HCT116 (cell line): ENCODE data around the gene PRKN. TPM values are rescaled to one million over a fixed set of nuclear protein-coding genes. Genes with fewer than 3 reads are reported as not detected.

Source experiments
- ATAC-seq: fragments of 200-7000 bp; cut with Tn5 transposase; 2 replicates; pipeline ENCODE4 v1.9.1; 2020; ENCODE audit warnings: mild to moderate bottlenecking, moderate library complexity
- BruUV-seq: library from RNA; stranded (reverse); fragments of 400-500 nt; replicated peaks from 2 replicates; lab custom pipeline; 2021; lab: Mats Ljungman, UMichigan
- CTCF ChIA-PET: fragments of 300-600 bp; sonication (Branson Sonifier 250); formaldehyde crosslinking; loops from one replicate; lab custom pipeline; 2021; ENCODE audit warnings: antibody characterized with exemption; lab: Charles Lee
- POLR2A ChIA-PET: fragments of 300-600, 350-600 bp; sonication (Branson Sonifier 250); formaldehyde crosslinking; loops from one replicate; lab custom pipeline; 2021; ENCODE audit warnings: antibody characterized with exemption; lab: Charles Lee
- RAD21 ChIA-PET, 2 experiments: fragments of 300-600 bp; sonication (Branson Sonifier 250); formaldehyde crosslinking; loops; one replicate each; lab custom pipeline; 2023; ENCODE audit warnings: low total read pairs in 2 of 2; ENCODE audit not compliant: uncharacterized antibody in 2 of 2, unreplicated experiment in 2 of 2, low non-redundant PET in 1 of 2; lab: Charles Lee
- DNase-seq: peaks from one replicate; pipeline ENCODE4 v3.0.0-alpha.2; 2010; ENCODE audit warnings: low read depth, low spot score
- H2AFZ ChIP-seq: fragments of 200-600 bp; shearing (Covaris generic), sonication (generic); 2 replicates; pipeline ENCODE4 v1.6.1; 2017; ENCODE audit warnings: low read depth, mixed run types, mixed read lengths, antibody characterized with exemption, low read length; ENCODE audit not compliant: poor library complexity, severe bottlenecking
- H3K27ac ChIP-seq: 2 replicates; pipeline ENCODE4 v1.5.1; 2012; ENCODE audit warnings: low read depth, low read length
- H3K27me3 ChIP-seq: fragments of 200-600 bp; sonication (generic); 2 replicates; pipeline ENCODE4 v1.6.1; 2016; ENCODE audit warnings: mixed run types, low read length, mixed read lengths; ENCODE audit not compliant: insufficient read depth
- H3K36me3 ChIP-seq, 2 experiments: fragments of 200-500 bp in 1 of 2; fragments of 200-600 bp in 1 of 2; sonication (Bioruptor generic) in 1 of 2; sonication (generic) in 1 of 2; 2 replicates each; pipeline versions ENCODE4 v1.5.1 to v1.6.1; 2014 to 2016; ENCODE audit warnings: low read length in 2 of 2, inconsistent platforms in 1 of 2, mixed read lengths in 1 of 2, mixed run types in 1 of 2; ENCODE audit not compliant: insufficient read depth in 2 of 2, control insufficient read depth in 1 of 2
- H3K4me1 ChIP-seq, 2 experiments: fragments of 200-600 bp in 1 of 2; sonication (generic) in 1 of 2; 2 replicates each; pipeline versions ENCODE4 v1.5.1 to v1.6.1; 2012 to 2017; ENCODE audit warnings: low read length in 2 of 2, inconsistent platforms in 1 of 2, mild to moderate bottlenecking in 1 of 2, mixed read lengths in 1 of 2, mixed run types in 1 of 2, moderate library complexity in 1 of 2; ENCODE audit not compliant: insufficient read depth in 2 of 2, control insufficient read depth in 1 of 2
- H3K4me2 ChIP-seq: fragments of 200-600 bp; sonication (generic); 2 replicates; pipeline ENCODE4 v1.6.1; 2017; ENCODE audit warnings: mixed run types, low read length, mixed read lengths
- H3K4me3 ChIP-seq, 2 experiments: fragments of 200-600 bp in 1 of 2; sonication (generic) in 1 of 2; replicated peaks in 1 of 2; 2 replicates each; pipeline ENCODE4 v1.5.1; 2011 to 2016; ENCODE audit warnings: low read length in 2 of 2, control low read depth in 1 of 2, low read depth in 1 of 2, mild to moderate bottlenecking in 1 of 2, mixed read lengths in 1 of 2, mixed run types in 1 of 2
- H3K79me2 ChIP-seq: fragments of 200-600 bp; sonication (generic); 2 replicates; pipeline ENCODE4 v1.6.1; 2017; ENCODE audit warnings: mild to moderate bottlenecking, mixed run types, low read length, moderate library complexity, mixed read lengths; ENCODE audit not compliant: insufficient read depth
- H3K9ac ChIP-seq: fragments of 200-600 bp; sonication (generic); 2 replicates; pipeline ENCODE4 v1.6.1; 2016; ENCODE audit warnings: low read length, mixed read lengths
- H3K9me2 ChIP-seq: fragments of 200-600 bp; sonication (generic), shearing (Covaris generic); 2 replicates; pipeline ENCODE4 v1.6.1; 2017; ENCODE audit warnings: mixed run types, mild to moderate bottlenecking, moderate library complexity; ENCODE audit not compliant: insufficient read depth
- H3K9me3 ChIP-seq, 2 experiments: fragments of 200-500 bp in 1 of 2; fragments of 200-600 bp in 1 of 2; sonication (Bioruptor generic) in 1 of 2; sonication (generic) in 1 of 2; 2 replicates each; pipeline ENCODE4 v1.6.1; 2014 to 2017; ENCODE audit warnings: low read length in 2 of 2, mixed read lengths in 2 of 2, inconsistent platforms in 1 of 2, low read depth in 1 of 2, mild to moderate bottlenecking in 1 of 2, mixed run types in 1 of 2, moderate library complexity in 1 of 2; ENCODE audit not compliant: control insufficient read depth in 1 of 2, insufficient read depth in 1 of 2
- H4K20me1 ChIP-seq: fragments of 200-600 bp; sonication (generic), shearing (Covaris generic); 2 replicates; pipeline ENCODE4 v1.6.1; 2017; ENCODE audit warnings: mixed run types, mild to moderate bottlenecking, moderate library complexity; ENCODE audit not compliant: insufficient read depth
- CBX3 ChIP-seq: IDR thresholded peaks from 2 replicates; pipeline ENCODE4 v1.6.1; 2012; ENCODE audit warnings: low read depth
- ELF1 ChIP-seq: IDR thresholded peaks from 2 replicates; pipeline ENCODE4 v1.6.1; 2012; ENCODE audit warnings: low read depth, borderline replicate concordance
- EZH2 ChIP-seq: fragments of 200-600 bp; sonication (generic); IDR thresholded peaks from 2 replicates; pipeline ENCODE4 v1.6.1; 2017; ENCODE audit warnings: antibody characterized with exemption, mixed run types
- EZH2phosphoT487 ChIP-seq: fragments of 200-600 bp; IDR thresholded peaks from 2 replicates; pipeline ENCODE4 v1.6.1; 2018; ENCODE audit warnings: antibody characterized with exemption, borderline replicate concordance
- FOSL1 ChIP-seq: IDR thresholded peaks from 2 replicates; pipeline ENCODE4 v1.6.1; 2012; ENCODE audit warnings: low read depth
- JUND ChIP-seq: IDR thresholded peaks from 2 replicates; pipeline ENCODE4 v1.6.1; 2012
- POLR2A ChIP-seq: IDR thresholded peaks from 2 replicates; pipeline ENCODE4 v1.7.0; 2011; ENCODE audit warnings: borderline replicate concordance; ENCODE audit not compliant: insufficient read depth, insufficient read length; ENCODE audit errors: extremely low read depth
- POLR2AphosphoS5 ChIP-seq: IDR thresholded peaks from 2 replicates; pipeline ENCODE4 v1.6.1; 2011; ENCODE audit warnings: mild to moderate bottlenecking, low read depth, low read length, moderate library complexity
- SIN3A ChIP-seq: IDR thresholded peaks from 2 replicates; pipeline ENCODE4 v1.6.1; 2012; ENCODE audit warnings: low read depth
- SP1 ChIP-seq: IDR thresholded peaks from 2 replicates; pipeline ENCODE4 v1.6.1; 2012; ENCODE audit warnings: low read depth
- YY1 ChIP-seq: IDR thresholded peaks from 2 replicates; pipeline ENCODE4 v1.6.1; 2011; ENCODE audit warnings: low read length, low read depth, moderate library complexity, mild to moderate bottlenecking; ENCODE audit not compliant: insufficient replicate concordance; ENCODE audit errors: extremely low read depth
- ZFX ChIP-seq: fragments of 450-650 bp; IDR thresholded peaks from 2 replicates; pipeline ENCODE4 v1.6.1; 2017
- ZNF274 ChIP-seq: fragments of 200-500 bp; sonication (Bioruptor generic); IDR thresholded peaks from 2 replicates; pipeline ENCODE4 v1.6.1; 2014; ENCODE audit warnings: mild to moderate bottlenecking, low read depth, low read length, inconsistent platforms
- intact Hi-C: fragments of 100-400 bp; cut with micrococcal nuclease; formaldehyde crosslinking; loops from 2 replicates; pipeline ENCODE4 v1.10.0; 2022
- total RNA-seq: library from RNA; stranded (reverse); gene quantifications from one replicate; pipeline ENCODE4 v1.2.1, GENCODE V29; 2021; ENCODE audit not compliant: unreplicated experiment
- TF ChIP-seq, protein P1 (sequence below): IDR thresholded peaks from 2 replicates; pipeline ENCODE4 v1.6.1; 2011; ENCODE audit warnings: mild to moderate bottlenecking, low read length, moderate library complexity; ENCODE audit not compliant: insufficient replicate concordance; ENCODE audit errors: extremely low read depth
- TF ChIP-seq, protein P2 (sequence below): IDR thresholded peaks from 2 replicates; pipeline ENCODE4 v1.6.1; 2012
- TF ChIP-seq, protein P3 (sequence below), 3 experiments: fragments of 200-600 bp in 1 of 3; sonication (generic) in 1 of 3; IDR thresholded peaks in 2 of 3; conservative IDR thresholded peaks in 1 of 3; 2 replicates each; pipeline ENCODE4 v1.5.1; 2012 to 2017; ENCODE audit warnings: low read depth in 2 of 3, low read length in 2 of 3, antibody characterized with exemption in 1 of 3, borderline replicate concordance in 1 of 3, control low read depth in 1 of 3, mild to moderate bottlenecking in 1 of 3, mixed read lengths in 1 of 3, mixed run types in 1 of 3, moderate library complexity in 1 of 3; ENCODE audit not compliant: insufficient read depth in 1 of 3
- TF ChIP-seq, protein P4 (sequence below): IDR thresholded peaks from 2 replicates; pipeline ENCODE4 v1.6.1; 2012
- TF ChIP-seq, protein P5 (sequence below): IDR thresholded peaks from 2 replicates; pipeline ENCODE4 v1.6.1; 2012; ENCODE audit warnings: low read depth

Gene PRKN
- total RNA-seq, 1 experiment from 2014 or later: 2.6 TPM

DNA sequence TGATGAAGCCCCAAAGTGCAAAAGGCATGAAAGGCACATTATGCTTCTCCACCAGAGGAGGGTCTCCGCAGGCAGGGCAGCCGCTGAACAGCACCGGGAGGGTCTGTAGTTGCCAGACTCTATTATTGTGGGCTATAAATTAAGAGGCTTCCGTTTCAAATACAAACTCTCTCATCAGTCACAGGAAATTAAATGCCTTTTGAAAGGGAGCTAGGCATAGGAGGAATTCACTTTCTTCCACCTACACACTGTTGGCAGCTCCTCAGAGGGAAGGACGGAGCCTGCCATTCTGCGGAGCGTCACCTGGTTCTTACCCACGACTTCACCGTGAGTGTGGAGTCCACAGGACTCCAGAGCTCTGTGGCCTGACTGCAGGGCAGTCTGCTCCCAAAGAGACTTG, 1312.9 kb downstream of the PRKN start:
- RAD21 ChIA-PET: interaction anchor here in 1 of 2 experiments (0.6 kb wide), 1 partner anchor 828 kb away, joined by 6 read pairs; no protein-coding TSS in a partner anchor
- no peak overlapping the region for H2AFZ ChIP-seq
- 0 out of 2 replicates have a peak, but pooled peaks cover 5% of the 10 kb centered on the region for H3K27me3 ChIP-seq
- H3K27ac ChIP-seq: no peak overlapping the region
- H3K4me1 ChIP-seq: no peaks in the 10 kb centered on the region
- H3K9me2 ChIP-seq: no peaks in the 10 kb centered on the region
- DNase-seq (no peak), ATAC-seq (no peak)
- no peak overlapping the region for H3K9ac ChIP-seq
- no peaks in the 10 kb centered on the region for H3K79me2 ChIP-seq
- TF ChIP-seq CBX3: no peak
- TF ChIP-seq FOSL1: no peak
- no peak for TF ChIP-seq POLR2A
- TF ChIP-seq, protein P1, sequence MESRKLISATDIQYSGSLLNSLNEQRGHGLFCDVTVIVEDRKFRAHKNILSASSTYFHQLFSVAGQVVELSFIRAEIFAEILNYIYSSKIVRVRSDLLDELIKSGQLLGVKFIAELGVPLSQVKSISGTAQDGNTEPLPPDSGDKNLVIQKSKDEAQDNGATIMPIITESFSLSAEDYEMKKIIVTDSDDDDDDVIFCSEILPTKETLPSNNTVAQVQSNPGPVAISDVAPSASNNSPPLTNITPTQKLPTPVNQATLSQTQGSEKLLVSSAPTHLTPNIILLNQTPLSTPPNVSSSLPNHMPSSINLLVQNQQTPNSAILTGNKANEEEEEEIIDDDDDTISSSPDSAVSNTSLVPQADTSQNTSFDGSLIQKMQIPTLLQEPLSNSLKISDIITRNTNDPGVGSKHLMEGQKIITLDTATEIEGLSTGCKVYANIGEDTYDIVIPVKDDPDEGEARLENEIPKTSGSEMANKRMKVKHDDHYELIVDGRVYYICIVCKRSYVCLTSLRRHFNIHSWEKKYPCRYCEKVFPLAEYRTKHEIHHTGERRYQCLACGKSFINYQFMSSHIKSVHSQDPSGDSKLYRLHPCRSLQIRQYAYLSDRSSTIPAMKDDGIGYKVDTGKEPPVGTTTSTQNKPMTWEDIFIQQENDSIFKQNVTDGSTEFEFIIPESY: no peak
- TF ChIP-seq ELF1: no peak
- no peak for TF ChIP-seq SIN3A
- no peak for TF ChIP-seq JUND
- TF ChIP-seq ZNF274: no peak
- TF ChIP-seq POLR2AphosphoS5: no peak
- TF ChIP-seq, protein P2, sequence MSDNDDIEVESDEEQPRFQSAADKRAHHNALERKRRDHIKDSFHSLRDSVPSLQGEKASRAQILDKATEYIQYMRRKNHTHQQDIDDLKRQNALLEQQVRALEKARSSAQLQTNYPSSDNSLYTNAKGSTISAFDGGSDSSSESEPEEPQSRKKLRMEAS: no peak
- no peak for TF ChIP-seq EZH2phosphoT487
- TF ChIP-seq, protein P3, sequence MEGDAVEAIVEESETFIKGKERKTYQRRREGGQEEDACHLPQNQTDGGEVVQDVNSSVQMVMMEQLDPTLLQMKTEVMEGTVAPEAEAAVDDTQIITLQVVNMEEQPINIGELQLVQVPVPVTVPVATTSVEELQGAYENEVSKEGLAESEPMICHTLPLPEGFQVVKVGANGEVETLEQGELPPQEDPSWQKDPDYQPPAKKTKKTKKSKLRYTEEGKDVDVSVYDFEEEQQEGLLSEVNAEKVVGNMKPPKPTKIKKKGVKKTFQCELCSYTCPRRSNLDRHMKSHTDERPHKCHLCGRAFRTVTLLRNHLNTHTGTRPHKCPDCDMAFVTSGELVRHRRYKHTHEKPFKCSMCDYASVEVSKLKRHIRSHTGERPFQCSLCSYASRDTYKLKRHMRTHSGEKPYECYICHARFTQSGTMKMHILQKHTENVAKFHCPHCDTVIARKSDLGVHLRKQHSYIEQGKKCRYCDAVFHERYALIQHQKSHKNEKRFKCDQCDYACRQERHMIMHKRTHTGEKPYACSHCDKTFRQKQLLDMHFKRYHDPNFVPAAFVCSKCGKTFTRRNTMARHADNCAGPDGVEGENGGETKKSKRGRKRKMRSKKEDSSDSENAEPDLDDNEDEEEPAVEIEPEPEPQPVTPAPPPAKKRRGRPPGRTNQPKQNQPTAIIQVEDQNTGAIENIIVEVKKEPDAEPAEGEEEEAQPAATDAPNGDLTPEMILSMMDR (IDR thresholded peaks at IDR 0.05 in 2 of 3, conservative IDR thresholded peaks at IDR 0.05 in 1 of 3; ENCODE audit: borderline replicate concordance in 1 of 3, insufficient read depth in 1 of 3, low read depth in 2 of 3, low read length in 2 of 3): no peak
- no peak for TF ChIP-seq EZH2
- TF ChIP-seq SP1: no peak
- no peak for TF ChIP-seq ZFX
- no peak for TF ChIP-seq YY1
- TF ChIP-seq, protein P4, sequence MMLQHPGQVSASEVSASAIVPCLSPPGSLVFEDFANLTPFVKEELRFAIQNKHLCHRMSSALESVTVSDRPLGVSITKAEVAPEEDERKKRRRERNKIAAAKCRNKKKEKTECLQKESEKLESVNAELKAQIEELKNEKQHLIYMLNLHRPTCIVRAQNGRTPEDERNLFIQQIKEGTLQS: no peak
- TF ChIP-seq, protein P5, sequence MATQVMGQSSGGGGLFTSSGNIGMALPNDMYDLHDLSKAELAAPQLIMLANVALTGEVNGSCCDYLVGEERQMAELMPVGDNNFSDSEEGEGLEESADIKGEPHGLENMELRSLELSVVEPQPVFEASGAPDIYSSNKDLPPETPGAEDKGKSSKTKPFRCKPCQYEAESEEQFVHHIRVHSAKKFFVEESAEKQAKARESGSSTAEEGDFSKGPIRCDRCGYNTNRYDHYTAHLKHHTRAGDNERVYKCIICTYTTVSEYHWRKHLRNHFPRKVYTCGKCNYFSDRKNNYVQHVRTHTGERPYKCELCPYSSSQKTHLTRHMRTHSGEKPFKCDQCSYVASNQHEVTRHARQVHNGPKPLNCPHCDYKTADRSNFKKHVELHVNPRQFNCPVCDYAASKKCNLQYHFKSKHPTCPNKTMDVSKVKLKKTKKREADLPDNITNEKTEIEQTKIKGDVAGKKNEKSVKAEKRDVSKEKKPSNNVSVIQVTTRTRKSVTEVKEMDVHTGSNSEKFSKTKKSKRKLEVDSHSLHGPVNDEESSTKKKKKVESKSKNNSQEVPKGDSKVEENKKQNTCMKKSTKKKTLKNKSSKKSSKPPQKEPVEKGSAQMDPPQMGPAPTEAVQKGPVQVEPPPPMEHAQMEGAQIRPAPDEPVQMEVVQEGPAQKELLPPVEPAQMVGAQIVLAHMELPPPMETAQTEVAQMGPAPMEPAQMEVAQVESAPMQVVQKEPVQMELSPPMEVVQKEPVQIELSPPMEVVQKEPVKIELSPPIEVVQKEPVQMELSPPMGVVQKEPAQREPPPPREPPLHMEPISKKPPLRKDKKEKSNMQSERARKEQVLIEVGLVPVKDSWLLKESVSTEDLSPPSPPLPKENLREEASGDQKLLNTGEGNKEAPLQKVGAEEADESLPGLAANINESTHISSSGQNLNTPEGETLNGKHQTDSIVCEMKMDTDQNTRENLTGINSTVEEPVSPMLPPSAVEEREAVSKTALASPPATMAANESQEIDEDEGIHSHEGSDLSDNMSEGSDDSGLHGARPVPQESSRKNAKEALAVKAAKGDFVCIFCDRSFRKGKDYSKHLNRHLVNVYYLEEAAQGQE: no peak
- H3K9me3 ChIP-seq: no peaks in the 10 kb centered on the region
- H3K4me2 ChIP-seq: no peak overlapping the region
- H3K36me3 ChIP-seq: no peaks in the 10 kb centered on the region
- POLR2A ChIA-PET: no interaction called here
- no peaks in the 10 kb centered on the region for H4K20me1 ChIP-seq
- CTCF ChIA-PET: no interaction called here
- intact Hi-C loops: no loop called here
- no peak overlapping the region for H3K4me3 ChIP-seq
- BruUV-seq: no TSS peak
